Prostate gland (tissue), 2 donors: ENCODE data around the gene CHCHD3.

Source experiments
- CTCF ChIP-seq, 4 experiments: fragments of 200-600 bp in 2 of 4; fragments of 450-650 bp in 2 of 4; sonication (generic) in 2 of 4; IDR thresholded peaks; 1 replicate in 3 of 4; 2 replicates in 1 of 4; pipeline ENCODE4 v1.5.1; 2016 to 2019; ENCODE audit warnings: antibody characterized with exemption in 4 of 4, mild to moderate bottlenecking in 2 of 4, moderate library complexity in 2 of 4
- POLR2A ChIP-seq: fragments of 450-650 bp; IDR thresholded peaks from one replicate; pipeline ENCODE4 v1.6.1; 2016; ENCODE audit warnings: antibody characterized with exemption, mild to moderate bottlenecking

- no peak for TF ChIP-seq POLR2A
- no peak for TF ChIP-seq CTCF (IDR thresholded peaks at IDR 0.05)
These were observed 66.0 kb downstream of the CHCHD3 start for GRCh38 chr7:133015888-133016287.
